Measurements from ENCODE around the gene PRXL2C.
A peak's percentile ranks its signal among the peaks of the same experiment; 100 is the strongest.
"Not testable (repeated sequence)": the region's sequence is repeated elsewhere in the genome, so short reads cannot be mapped to it uniquely, and the experiment has no call there.

The PRXL2C gene

DNA sequence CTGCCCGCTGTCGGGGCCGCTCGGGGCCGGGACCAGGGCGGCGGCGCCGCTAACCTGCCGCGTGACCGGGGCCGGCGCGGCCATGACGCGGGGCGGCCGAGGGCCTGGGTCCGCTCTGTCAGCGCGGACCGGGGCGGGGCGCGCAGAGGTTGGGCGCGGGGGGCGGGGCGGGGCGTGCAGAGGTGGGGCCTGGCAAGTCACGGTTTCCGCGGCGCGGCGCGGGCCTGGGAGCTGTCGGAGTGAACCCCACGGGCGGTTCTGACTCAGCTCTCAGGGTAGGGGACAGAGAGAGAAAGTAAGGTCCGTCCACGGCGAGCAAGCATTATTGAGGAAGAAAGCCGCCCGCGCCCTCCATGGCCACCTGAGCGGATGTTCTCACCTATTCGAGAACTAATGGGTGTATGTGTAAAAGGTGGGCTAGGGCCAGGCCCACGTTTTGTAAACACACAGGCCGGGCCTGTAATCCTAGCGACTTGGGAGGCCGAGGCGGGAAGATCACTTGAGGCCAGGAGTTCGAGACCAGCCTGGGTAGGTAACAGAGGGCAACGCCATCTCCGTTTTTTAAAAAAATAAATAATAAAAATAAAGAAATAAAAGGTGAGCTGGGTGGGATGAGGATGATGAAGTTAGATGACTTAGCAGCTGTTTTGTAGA lies at the start of gene PRXL2C:
Gene PRXL2C, minus strand, starts transcription at position 120 of the 654 bp plus-strand sequence. Its CDS starts 36 bp downstream, at position 84.
- peak; percentile 63 to 70 for DNase-seq (ENCODE audit: low read depth in 1 of 2, low spot score in 1 of 2)

GRCh38 chr9:96700721-96701375 lies 45.7 kb upstream of the PRXL2C start:
- DNase-seq (ENCODE audit: low read depth in 1 of 2, low spot score in 1 of 2): not testable (repeated sequence)

DNA sequence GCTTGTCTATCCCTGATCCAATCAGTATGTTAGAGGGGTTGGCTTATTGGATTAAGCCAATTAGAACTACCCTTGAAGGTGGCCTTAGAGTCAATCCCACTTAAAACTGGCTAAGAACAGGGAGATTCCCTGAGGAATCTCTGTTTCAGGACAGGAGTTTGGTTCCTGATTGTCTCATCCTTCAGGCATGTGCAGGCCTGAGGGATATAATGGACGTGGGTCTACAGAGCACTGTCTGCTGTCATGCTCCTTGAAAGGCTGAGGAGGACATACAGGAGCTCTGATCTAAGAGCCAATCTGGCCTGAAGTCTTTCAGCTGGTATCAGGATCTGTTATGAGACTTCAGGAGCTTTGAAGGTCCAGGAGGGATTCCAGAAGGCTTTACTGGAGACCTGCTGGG lies 36.2 kb upstream of the PRXL2C start:
- no peak for DNase-seq (ENCODE audit: low read depth in 1 of 2, low spot score in 1 of 2)

DNA sequence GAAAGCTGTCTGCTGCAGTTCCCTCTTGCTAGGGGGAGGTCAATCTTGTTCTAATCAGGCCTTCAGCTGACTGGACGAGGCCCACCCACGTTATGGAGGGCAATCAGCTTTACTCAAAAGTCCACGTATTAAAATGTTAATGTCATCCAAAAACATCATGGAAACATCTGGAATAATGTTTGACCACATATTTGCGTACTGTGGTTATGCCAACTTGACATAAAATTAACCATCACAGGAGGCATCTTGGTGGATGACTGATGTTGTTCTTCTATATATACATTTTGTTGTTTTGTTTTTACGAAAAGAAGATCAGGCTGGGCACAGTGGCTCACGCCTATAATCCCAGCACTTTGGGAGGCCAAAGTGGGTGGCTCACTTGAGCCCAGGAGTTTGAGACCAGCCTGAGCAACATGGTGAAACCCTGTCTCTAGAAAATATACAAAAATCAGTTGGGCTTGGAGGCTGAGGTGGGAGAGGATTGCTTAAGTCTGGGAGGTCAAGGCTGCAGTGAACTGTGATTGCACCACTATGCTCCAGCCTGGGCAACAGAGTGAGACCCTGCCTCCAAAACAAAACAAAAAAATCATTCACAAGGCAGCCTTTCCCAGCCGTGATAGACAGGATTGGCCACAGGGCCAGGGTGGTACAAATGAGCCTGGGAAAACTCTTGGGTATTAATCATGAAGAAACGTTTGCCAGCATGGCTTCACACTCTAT lies 33.8 kb upstream of the PRXL2C start:
- no peak for DNase-seq (ENCODE audit: low read depth in 1 of 2, low spot score in 1 of 2)

DNA sequence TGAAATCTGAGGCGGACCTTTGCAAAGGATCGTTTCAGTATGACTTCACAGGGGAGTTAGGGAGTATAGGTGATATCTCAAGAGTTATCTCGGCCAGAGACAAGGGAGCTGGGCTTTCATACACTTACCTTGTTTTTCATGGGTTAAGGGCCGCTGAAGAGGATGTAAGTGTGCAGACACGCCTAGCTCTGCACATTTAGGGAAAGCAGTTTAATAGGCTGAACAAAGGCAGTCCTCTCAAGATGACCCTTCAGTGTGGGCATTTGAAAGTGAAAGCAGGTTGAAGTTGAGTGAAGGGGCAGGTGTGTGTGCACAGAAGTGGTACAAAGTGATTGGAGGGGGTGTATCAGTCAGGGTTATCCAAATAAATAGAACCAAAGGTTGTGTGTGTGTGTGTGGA lies 33.1 kb upstream of the PRXL2C start:
- DNase-seq (ENCODE audit: low read depth in 1 of 2, low spot score in 1 of 2): no peak

GRCh38 chr9:96686638-96687335 lies 31.7 kb upstream of the PRXL2C start:
- DNase-seq (ENCODE audit: low read depth in 1 of 2, low spot score in 1 of 2): peak; percentile 48 to 72

DNA sequence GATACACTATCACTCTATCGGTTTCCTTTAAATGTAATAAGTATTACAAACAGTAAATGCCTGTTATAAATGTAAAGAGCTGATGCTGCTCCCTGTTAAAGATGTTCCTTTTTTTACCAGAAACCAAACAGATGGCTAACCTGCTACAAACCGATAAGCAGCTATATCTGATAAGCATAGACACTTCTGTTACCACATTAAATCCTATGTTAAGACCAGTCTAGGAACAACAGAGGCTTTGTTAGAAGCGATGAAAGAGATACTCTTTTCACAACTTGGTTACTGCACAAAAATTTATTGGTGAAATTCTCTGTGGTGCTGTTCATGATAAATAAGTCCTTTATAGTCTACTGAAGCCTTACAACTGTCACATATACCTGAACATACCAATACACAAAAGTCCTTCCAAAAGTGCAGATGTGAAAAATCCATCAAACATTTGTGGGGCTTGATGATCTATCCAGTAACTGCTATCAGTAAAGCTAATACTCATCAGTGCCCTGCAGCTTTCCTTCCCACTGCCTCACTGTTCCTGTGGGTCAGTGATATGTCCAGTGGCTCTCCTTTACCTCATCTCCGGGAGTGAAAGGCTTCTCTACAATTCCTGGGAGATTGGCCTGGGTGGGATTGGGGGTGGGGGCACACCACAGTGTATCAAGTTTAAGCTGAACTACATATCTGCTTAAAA lies 25.8 kb upstream of the PRXL2C start:
- DNase-seq (ENCODE audit: low read depth in 1 of 2, low spot score in 1 of 2): no peak

GRCh38 chr9:96674906-96675538 lies 19.9 kb upstream of the PRXL2C start:
- no peak for DNase-seq (ENCODE audit: low read depth in 1 of 2, low spot score in 1 of 2)

- DNase-seq (ENCODE audit: low read depth in 1 of 2, low spot score in 1 of 2): not testable (repeated sequence)
Measured at GRCh38 chr9:96673786-96674185, 18.7 kb upstream of the PRXL2C start.

- DNase-seq (ENCODE audit: low read depth in 1 of 2, low spot score in 1 of 2): no peak
Measured at GRCh38 chr9:96668868-96669534, 13.9 kb upstream of the PRXL2C start.

- DNase-seq (ENCODE audit: low read depth in 1 of 2, low spot score in 1 of 2): no peak
Measured at GRCh38 chr9:96667363-96667728, 12.2 kb upstream of the PRXL2C start.

GRCh38 chr9:96666653-96667362 lies 11.7 kb upstream of the PRXL2C start:
- DNase-seq (ENCODE audit: low read depth in 1 of 2, low spot score in 1 of 2): not testable (repeated sequence)

DNA sequence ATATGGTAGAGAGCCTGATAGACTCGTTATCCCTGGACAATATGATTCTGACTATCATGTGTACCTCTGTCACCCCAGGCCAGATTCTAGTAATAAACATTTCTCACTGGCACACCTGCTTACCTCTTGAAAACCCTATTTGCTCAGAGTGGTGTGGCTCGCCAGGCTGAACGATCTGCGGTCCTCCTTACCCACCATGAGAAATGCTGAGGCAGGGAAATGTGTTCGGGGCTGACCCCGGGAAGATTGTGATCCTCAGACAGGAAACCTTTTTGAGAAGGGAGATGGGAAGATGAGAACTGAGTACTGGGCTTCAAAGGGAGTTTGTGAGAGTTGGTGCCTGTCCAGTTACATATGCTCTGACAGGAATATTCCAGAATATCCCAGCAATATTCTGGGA lies 10.7 kb upstream of the PRXL2C start:
- DNase-seq (ENCODE audit: low read depth in 1 of 2, low spot score in 1 of 2): no peak

- no peak for DNase-seq (ENCODE audit: low read depth in 1 of 2, low spot score in 1 of 2)
Measured at GRCh38 chr9:96663506-96664120, 8.5 kb upstream of the PRXL2C start.

DNA sequence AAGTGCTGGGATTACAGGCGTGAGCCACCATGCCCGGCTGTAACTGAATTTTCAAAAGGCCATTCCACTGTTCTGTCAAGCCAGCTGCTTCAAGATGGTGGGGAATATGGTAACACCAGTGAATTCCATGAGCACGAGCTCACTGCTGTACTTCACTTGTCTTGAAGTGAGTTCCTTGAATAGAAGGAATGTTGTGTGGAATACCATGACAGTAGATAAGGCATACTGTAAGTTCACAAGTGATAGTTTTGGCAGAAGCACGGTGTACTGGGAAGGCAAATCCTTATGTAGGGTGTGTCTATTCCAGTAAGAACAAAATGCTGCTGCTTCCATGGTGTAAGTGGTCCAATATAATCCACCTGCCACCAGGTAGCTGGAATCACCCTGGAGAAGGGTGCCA lies 6.6 kb upstream of the PRXL2C start:
- no peak for DNase-seq (ENCODE audit: low read depth in 1 of 2, low spot score in 1 of 2)

GRCh38 chr9:96660692-96661248 lies 5.7 kb upstream of the PRXL2C start:
- no peak for DNase-seq (ENCODE audit: low read depth in 1 of 2, low spot score in 1 of 2)

GRCh38 chr9:96654450-96655197 lies 493 bp downstream of the PRXL2C start:
- DNase-seq (ENCODE audit: low read depth in 1 of 2, low spot score in 1 of 2): peak; percentile 32 to 46

GRCh38 chr9:96651626-96652025 lies 3.5 kb downstream of the PRXL2C start:
- DNase-seq (ENCODE audit: low read depth in 1 of 2, low spot score in 1 of 2): no peak
